Activated B cell treated with CpG ODN at 0.5 μM for 24 hours (primary cell): ENCODE data around the gene SPA17. TPM values are rescaled to one million over a fixed set of nuclear protein-coding genes. Genes with fewer than 3 reads are reported as not detected.

ENCODE experiments used
- ATAC-seq: fragments of 200-7000 bp; cut with Tn5 transposase; one replicate; pipeline ENCODE4 v1.10.0; 2021; ENCODE audit warnings: low read depth, mild to moderate bottlenecking, moderate library complexity
- CTCF ChIA-PET: fragments of 350-600 bp; sonication (Branson Sonifier 250); formaldehyde crosslinking; loops from one replicate; lab custom pipeline; 2021; ENCODE audit warnings: antibody characterized with exemption; lab: Charles Lee
- POLR2A ChIA-PET: fragments of 350-600 bp; sonication (Branson Sonifier 250); formaldehyde crosslinking; loops from one replicate; lab custom pipeline; 2021; ENCODE audit warnings: antibody characterized with exemption; lab: Charles Lee
- DNase-seq: peaks from one replicate; pipeline ENCODE4 v3.0.0; 2022
- H3K27ac Mint-ChIP-seq: one replicate; pipeline ENCODE4 v1.8.0; 2020; ENCODE audit warnings: mixed read lengths
- H3K27me3 Mint-ChIP-seq: one replicate; pipeline ENCODE4 v1.8.0; 2021; ENCODE audit warnings: mixed read lengths
- H3K36me3 Mint-ChIP-seq: one replicate; pipeline ENCODE4 v1.8.0; 2021; ENCODE audit warnings: low read depth, mixed read lengths
- H3K4me1 Mint-ChIP-seq: one replicate; pipeline ENCODE4 v1.8.0; 2021; ENCODE audit warnings: mixed read lengths
- H3K4me3 Mint-ChIP-seq: one replicate; pipeline ENCODE4 v1.8.0; 2020; ENCODE audit warnings: mild to moderate bottlenecking, mixed read lengths
- H3K9me3 Mint-ChIP-seq: one replicate; pipeline ENCODE4 v1.8.0; 2020; ENCODE audit warnings: mixed read lengths
- CTCF ChIP-seq: fragments of 200-600 bp; IDR thresholded peaks from one replicate; pipeline ENCODE4 v1.8.0; 2022; ENCODE audit warnings: antibody characterized with exemption, mild to moderate bottlenecking
- intact Hi-C: fragments of 100-400 bp; cut with micrococcal nuclease; formaldehyde crosslinking; loops from one replicate; pipeline ENCODE4 v1.15.1; 2024
- total RNA-seq: library from RNA; stranded (reverse); gene quantifications from 2 replicates; pipeline ENCODE4 v1.2.3, GENCODE V29; 2022

The SPA17 gene
- total RNA-seq, 1 donor from 2014 or later: 1.6 TPM

- DNase-seq (no peak), ATAC-seq (no peak)
- no peak for TF ChIP-seq CTCF
- no peaks in the 10 kb centered on the region for H3K9me3 Mint-ChIP-seq
- intact Hi-C loops: no loop called here
- H3K36me3 Mint-ChIP-seq: no peaks in the 10 kb centered on the region
- H3K27me3 Mint-ChIP-seq: no peaks in the 10 kb centered on the region
- H3K27ac Mint-ChIP-seq: no peak overlapping the region
- H3K4me3 Mint-ChIP-seq: no peak overlapping the region
- ChIA-PET POLR2A (no interaction called here), CTCF (no interaction called here)
- H3K4me1 Mint-ChIP-seq: peaks cover 25% of the 10 kb centered on the region
These were observed 55.9 kb downstream of the SPA17 start for GRCh38 chr11:124729571-124729970.

DNA sequence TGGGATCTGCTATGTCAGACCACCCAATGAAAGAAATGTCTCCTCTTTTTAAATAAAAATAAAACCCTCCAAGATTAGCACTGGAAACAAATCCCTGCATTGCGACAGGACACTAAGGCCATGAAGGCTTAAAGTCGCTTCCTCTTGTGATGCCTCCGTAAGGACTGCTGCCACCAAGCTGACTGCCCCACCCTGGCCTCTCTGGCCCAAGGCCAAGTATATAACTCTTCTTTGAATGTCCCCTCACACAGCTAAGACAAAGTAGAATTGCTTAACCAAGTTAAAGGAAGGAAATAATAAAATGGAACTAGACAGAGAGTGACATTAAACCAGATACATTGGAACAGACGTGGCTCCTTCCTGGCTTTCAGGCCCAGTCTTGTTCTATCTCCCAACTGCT is 58.5 kb downstream of the SPA17 start:
- Mint-ChIP-seq H3K9me3 (no peaks in the 10 kb centered on the region), H3K4me1 (peaks cover 4% of the 10 kb centered on the region), H3K27me3 (no peaks in the 10 kb centered on the region), H3K27ac (no peak overlapping the region), H3K36me3 (no peaks in the 10 kb centered on the region), H3K4me3 (no peak overlapping the region)
- ChIA-PET CTCF (interaction anchor here (0.7 kb wide), 1 partner anchor 63 kb away, joined by 3 read pairs; no protein-coding TSS in a partner anchor), POLR2A (no interaction called here)
- TF ChIP-seq CTCF: no peak
- intact Hi-C loops: no loop called here
- ATAC-seq (no peak), DNase-seq (no peak)

DNA sequence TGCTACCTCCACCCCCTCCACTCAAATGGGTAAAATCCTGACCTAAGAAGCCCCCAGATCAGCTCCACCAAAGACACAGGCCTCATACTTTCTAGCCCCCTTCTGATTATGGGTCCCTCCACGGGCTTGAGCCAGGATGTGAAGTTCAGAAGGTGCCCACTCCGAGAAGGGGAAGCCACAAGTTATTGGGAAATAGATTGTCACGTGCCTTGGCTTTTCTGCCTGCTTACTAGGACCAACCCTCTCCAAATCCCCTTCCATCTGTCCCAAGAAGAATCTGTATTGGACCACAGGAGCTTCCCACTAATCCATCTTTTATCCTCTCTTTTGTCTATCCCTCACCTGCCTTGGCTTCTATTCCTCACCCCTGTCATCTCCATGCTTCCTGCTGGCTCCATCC is 63.0 kb downstream of the SPA17 start:
- Mint-ChIP-seq H3K4me3 (no peak overlapping the region), H3K9me3 (no peaks in the 10 kb centered on the region), H3K36me3 (no peaks in the 10 kb centered on the region)

GRCh38 chr11:124737638-124738305 is 64.1 kb downstream of the SPA17 start:
- H3K27ac Mint-ChIP-seq: no peak overlapping the region
- peaks cover 19% of the 10 kb centered on the region for H3K4me1 Mint-ChIP-seq
- H3K4me3 Mint-ChIP-seq: no peak overlapping the region
- ATAC-seq (no peak), DNase-seq (no peak)
- intact Hi-C loops: no loop called here
- CTCF ChIA-PET: interaction anchor here (0.7 kb wide), 1 partner anchor 13 kb away, joined by 3 read pairs; no protein-coding TSS in a partner anchor
- no peaks in the 10 kb centered on the region for H3K9me3 Mint-ChIP-seq
- no peaks in the 10 kb centered on the region for H3K27me3 Mint-ChIP-seq
- H3K36me3 Mint-ChIP-seq: no peaks in the 10 kb centered on the region
- no peak for TF ChIP-seq CTCF
- POLR2A ChIA-PET: no interaction called here

More for the DNA sequence above, 63.0 kb downstream of the SPA17 start:
- no peak for DNase-seq
- ChIA-PET CTCF (no interaction called here), POLR2A (no interaction called here)
- no peak for ATAC-seq
- H3K4me1 Mint-ChIP-seq: peaks cover 19% of the 10 kb centered on the region
- intact Hi-C loops: no loop called here
- no peak for TF ChIP-seq CTCF
- H3K27ac Mint-ChIP-seq: no peak overlapping the region
- no peaks in the 10 kb centered on the region for H3K27me3 Mint-ChIP-seq

GRCh38 chr11:124738713-124739478 is 65.2 kb downstream of the SPA17 start:
- ATAC-seq: no peak
- H3K27me3 Mint-ChIP-seq: no peaks in the 10 kb centered on the region

More at GRCh38 chr11:124738713-124739478, 65.2 kb downstream of the SPA17 start:
- H3K4me1 Mint-ChIP-seq: peaks cover 19% of the 10 kb centered on the region
- peak overlapping the region; percentile 83 for H3K4me3 Mint-ChIP-seq
- intact Hi-C loops: loop anchor here (1.0 kb wide), 2 partner anchors 8 to 66 kb away; partner anchors contain the start of genes SIAE and SPA17
- H3K27ac Mint-ChIP-seq: no peak overlapping the region
- CTCF ChIA-PET: interaction anchor here (0.7 to 2.7 kb wide), 2 partner anchors 65 to 69 kb away, joined by 3 to 15 read pairs; partner anchors contain the start of genes SIAE and SPA17
- POLR2A ChIA-PET: interaction anchor here (2.0 kb wide), 1 partner anchor 65 kb away, joined by 9 read pairs; the partner anchor contains the start of genes SIAE and SPA17
- H3K9me3 Mint-ChIP-seq: no peaks in the 10 kb centered on the region
- no peak for TF ChIP-seq CTCF
- H3K36me3 Mint-ChIP-seq: no peaks in the 10 kb centered on the region
- no peak for DNase-seq
